Smooth muscle cell (in vitro differentiated cells): ENCODE data around the gene MROH7. TPM values are rescaled to one million over a fixed set of nuclear protein-coding genes. Genes with fewer than 3 reads are reported as not detected.

Source experiments
- DNase-seq: peaks from one replicate; lab custom pipeline; 2025; ENCODE audit not compliant: unreplicated experiment; lab: John Stamatoyannopoulos, UW
- H2AFZ ChIP-seq: fragments of 200-600 bp; sonication (generic); 2 replicates; pipeline ENCODE4 v1.6.0; 2016; ENCODE audit warnings: antibody characterized with exemption, low read depth, mild to moderate bottlenecking
- H3F3A ChIP-seq: fragments of 200-600 bp; sonication (generic); 2 replicates; pipeline ENCODE4 v1.6.0; 2017; ENCODE audit warnings: antibody characterized with exemption, low read depth
- H3K27ac ChIP-seq: fragments of 200-600 bp; sonication (generic); 2 replicates; pipeline ENCODE4 v1.5.1; 2016; ENCODE audit warnings: low read depth, mild to moderate bottlenecking
- H3K27me3 ChIP-seq: fragments of 200-600 bp; sonication (generic); 2 replicates; pipeline ENCODE4 v1.6.1; 2016; ENCODE audit warnings: low read depth, mild to moderate bottlenecking
- H3K36me3 ChIP-seq: fragments of 200-600 bp; sonication (generic); 2 replicates; pipeline ENCODE4 v1.5.1; 2016; ENCODE audit warnings: low read depth
- H3K4me1 ChIP-seq: fragments of 200-600 bp; sonication (generic); 2 replicates; pipeline ENCODE4 v1.5.1; 2016; ENCODE audit warnings: low read depth
- H3K4me2 ChIP-seq: fragments of 200-600 bp; sonication (generic); 2 replicates; pipeline ENCODE4 v1.6.0; 2016; ENCODE audit warnings: mild to moderate bottlenecking
- H3K4me3 ChIP-seq: fragments of 200-600 bp; sonication (generic); 2 replicates; pipeline ENCODE4 v1.5.1; 2016; ENCODE audit warnings: mild to moderate bottlenecking
- H3K79me2 ChIP-seq: fragments of 200-600 bp; sonication (generic); 2 replicates; pipeline ENCODE4 v1.6.0; 2016; ENCODE audit warnings: low read depth, mild to moderate bottlenecking
- H3K9ac ChIP-seq: fragments of 200-600 bp; sonication (generic); 2 replicates; pipeline ENCODE4 v1.6.0; 2016; ENCODE audit warnings: low read depth
- H3K9me3 ChIP-seq: fragments of 200-600 bp; sonication (generic); replicated peaks from 2 replicates; pipeline ENCODE4 v1.5.1; 2016; ENCODE audit warnings: low read depth
- H4K20me1 ChIP-seq: fragments of 200-600 bp; sonication (generic); 2 replicates; pipeline ENCODE4 v1.6.0; 2016; ENCODE audit warnings: low read depth
- CTCF ChIP-seq: fragments of 200-600 bp; sonication (generic); IDR thresholded peaks from 2 replicates; pipeline ENCODE4 v1.5.1; 2017; ENCODE audit warnings: borderline replicate concordance, mild to moderate bottlenecking, antibody characterized with exemption; ENCODE audit not compliant: insufficient read depth, poor library complexity, severe bottlenecking
- WGBS: methylation state at CpG from one replicate; pipeline ENCODE4 v1.1.7; 2016; ENCODE audit warnings: low lambda C conversion rate; 5-methylcytosine and 5-hydroxymethylcytosine counted together
- polyA plus RNA-seq: library from polyadenylated mRNA; unstranded; fragments of >200 nt; fragmentation: Nextera tagmentation; extraction: Ambion mirVana; gene quantifications from 2 replicates; pipeline ENCODE4 v1.2.1, GENCODE V29; 2016
- total RNA-seq: library from RNA; depleted of rRNA; stranded (reverse); fragments of >200 nt; gene quantifications from 2 replicates; pipeline ENCODE4 v1.2.3, GENCODE V29; 2014

Gene MROH7
- total and polyA plus RNA-seq, 2 experiments from 2014 or later = 0.33 to 0.58 TPM

DNA sequence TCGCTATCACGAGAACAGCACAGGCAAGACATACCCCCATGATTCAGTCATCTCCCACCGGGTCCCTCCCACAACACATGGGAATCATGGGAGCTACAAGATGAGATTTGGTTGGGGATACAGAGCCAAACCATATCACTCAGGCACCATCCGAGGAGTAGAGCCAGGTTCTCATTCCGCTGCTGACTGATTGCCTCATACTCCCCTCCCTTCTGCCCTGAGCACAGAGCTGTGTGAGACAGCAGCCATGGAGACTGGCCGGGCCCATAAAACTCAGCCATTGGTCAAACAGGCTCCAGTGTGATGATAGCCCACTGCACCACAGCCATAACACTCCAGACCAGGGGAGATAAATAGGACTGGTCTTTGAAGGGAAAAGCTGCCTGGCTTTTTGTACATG lies 96.7 kb downstream of the MROH7 start:
- H3K27ac ChIP-seq = no peak overlapping the region
- no peak for DNase-seq
- no peaks in the 10 kb centered on the region for H3K79me2 ChIP-seq
- WGBS = 92% methylated on average over 6 of the region's 6 CpGs
- H3K9me3 ChIP-seq = no peaks in the 10 kb centered on the region
- no peak for TF ChIP-seq CTCF
- H3K4me2 ChIP-seq = no peak overlapping the region
- H3K27me3 ChIP-seq = no peaks in the 10 kb centered on the region
- H2AFZ ChIP-seq = no peak overlapping the region
- peaks cover 6% of the 10 kb centered on the region for H3K36me3 ChIP-seq
- H4K20me1 ChIP-seq = no peaks in the 10 kb centered on the region
- H3F3A ChIP-seq = no peaks in the 10 kb centered on the region
- H3K4me3 ChIP-seq = no peak overlapping the region
- H3K9ac ChIP-seq = no peak overlapping the region
- no peaks in the 10 kb centered on the region for H3K4me1 ChIP-seq

- Histone ChIP-seq H3K4me2 (no peak overlapping the region), H3K27me3 (no peaks in the 10 kb centered on the region), H3K79me2 (no peaks in the 10 kb centered on the region), H4K20me1 (no peaks in the 10 kb centered on the region), H3K9me3 (no peaks in the 10 kb centered on the region), H3K4me3 (no peak overlapping the region), H3K36me3 (no peaks in the 10 kb centered on the region), H3K27ac (no peak overlapping the region), H3K9ac (no peak overlapping the region), H3K4me1 (no peaks in the 10 kb centered on the region), H2AFZ (no peak overlapping the region), H3F3A (no peaks in the 10 kb centered on the region)
- no peak for DNase-seq
- no peak for TF ChIP-seq CTCF
- 95% methylated on average over 4 of the region's 4 CpGs for WGBS
Observed at GRCh38 chr1:54741531-54741930, 99.9 kb downstream of the MROH7 start.

DNA sequence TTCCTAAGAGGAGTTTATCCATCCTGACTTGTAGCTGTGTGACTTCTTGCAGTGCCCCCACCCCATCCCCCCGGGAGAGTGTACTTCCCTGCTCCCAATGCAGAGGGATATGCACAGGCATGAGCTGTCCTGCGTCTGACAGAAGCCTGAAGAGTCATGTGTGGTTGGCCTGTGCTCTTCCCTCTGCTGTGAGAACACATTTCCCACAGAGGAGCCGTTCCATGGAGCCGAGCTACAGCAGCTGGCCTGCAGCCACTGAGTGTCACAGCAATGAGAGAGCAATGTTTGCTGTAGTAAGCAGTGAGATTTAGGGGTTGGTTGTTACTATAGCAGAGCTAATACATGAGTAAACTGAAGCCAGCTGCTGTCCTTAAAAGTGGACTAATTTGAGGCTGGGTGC lies 100.7 kb downstream of the MROH7 start:
- H3K9me3 ChIP-seq = no peaks in the 10 kb centered on the region
- DNase-seq = no peak
- no peak overlapping the region for H3K4me2 ChIP-seq
- 95% methylated on average over 4 of the region's 4 CpGs for WGBS
- H3K27me3 ChIP-seq = no peaks in the 10 kb centered on the region
- no peaks in the 10 kb centered on the region for H3F3A ChIP-seq
- no peaks in the 10 kb centered on the region for H3K4me1 ChIP-seq
- H3K4me3 ChIP-seq = no peak overlapping the region
- no peaks in the 10 kb centered on the region for H4K20me1 ChIP-seq
- no peak for TF ChIP-seq CTCF
- no peaks in the 10 kb centered on the region for H3K79me2 ChIP-seq
- H2AFZ ChIP-seq = no peak overlapping the region
- H3K36me3 ChIP-seq = no peaks in the 10 kb centered on the region
- H3K27ac ChIP-seq = no peak overlapping the region
- H3K9ac ChIP-seq = no peak overlapping the region

- WGBS = 91% methylated on average over 12 of the region's 12 CpGs
- H4K20me1 ChIP-seq = no peaks in the 10 kb centered on the region
- no peak overlapping the region for H3K27ac ChIP-seq
- no peaks in the 10 kb centered on the region for H3K79me2 ChIP-seq
- H3K9ac ChIP-seq = no peak overlapping the region
- no peak for DNase-seq
- H3K4me2 ChIP-seq = no peak overlapping the region
- H3K4me1 ChIP-seq = no peaks in the 10 kb centered on the region
- no peaks in the 10 kb centered on the region for H3F3A ChIP-seq
- H3K27me3 ChIP-seq = no peaks in the 10 kb centered on the region
- H3K36me3 ChIP-seq = no peaks in the 10 kb centered on the region
- no peak for TF ChIP-seq CTCF
- no peak overlapping the region for H2AFZ ChIP-seq
- no peaks in the 10 kb centered on the region for H3K9me3 ChIP-seq
- H3K4me3 ChIP-seq = no peak overlapping the region
Observed at GRCh38 chr1:54743416-54744226, 102.0 kb downstream of the MROH7 start.
